Kidney epithelial cell (primary cell): Measurements from ENCODE around the gene ZHX3. TPM values are rescaled to one million over a fixed set of nuclear protein-coding genes. Genes with fewer than 3 reads are reported as not detected.

Source experiments
- DNase-seq: peaks from one replicate; pipeline ENCODE4 v3.0.0-alpha.2; 2010; ENCODE audit warnings: low read depth
- H3K27me3 ChIP-seq: 2 replicates; pipeline ENCODE4 v1.6.0; 2011; ENCODE audit warnings: low read length; ENCODE audit not compliant: control insufficient read depth, insufficient read depth
- H3K36me3 ChIP-seq: 2 replicates; pipeline ENCODE4 v1.5.1; 2011; ENCODE audit warnings: low read length; ENCODE audit not compliant: control insufficient read depth, insufficient read depth
- H3K4me3 ChIP-seq: 2 replicates; pipeline ENCODE4 v1.5.1; 2011; ENCODE audit warnings: low read depth, mild to moderate bottlenecking, control low read depth, low read length
- total RNA-seq: library from RNA; depleted of rRNA; stranded (reverse); fragments of >200 nt; gene quantifications from 2 replicates; pipeline ENCODE4 v1.2.3, GENCODE V29; 2015
- TF ChIP-seq, protein P1 (sequence below): IDR thresholded peaks from 2 replicates; pipeline ENCODE4 v1.5.1; 2011; ENCODE audit warnings: mild to moderate bottlenecking, moderate library complexity, low read length, control low read depth, inconsistent platforms; ENCODE audit not compliant: insufficient read depth, poor library complexity, severe bottlenecking

The ZHX3 gene
- total RNA-seq, 1 donor from 2014 or later: 7.6 TPM

DNA sequence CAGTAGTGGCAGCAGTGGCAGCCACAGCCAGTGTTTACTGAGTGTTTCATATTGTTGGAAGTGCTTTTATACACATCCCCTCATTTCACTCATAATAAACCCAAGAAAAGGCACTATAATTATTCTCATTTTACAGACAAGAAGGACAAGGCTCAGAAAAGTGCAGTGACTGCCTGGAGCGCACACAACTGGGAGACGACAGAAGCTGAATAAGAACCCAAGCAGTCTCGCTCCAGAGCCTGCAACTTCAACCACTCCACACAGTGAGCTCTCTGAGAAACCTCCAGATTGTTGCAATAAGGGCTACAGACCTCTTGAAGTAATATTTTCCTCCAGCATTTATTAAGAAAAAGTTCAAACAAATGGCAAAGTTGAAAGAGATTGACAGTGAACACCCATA lies 103.3 kb downstream of the ZHX3 start:
- no peaks in the 10 kb centered on the region for H3K27me3 ChIP-seq
- H3K36me3 ChIP-seq: no peaks in the 10 kb centered on the region
- TF ChIP-seq, protein P1, sequence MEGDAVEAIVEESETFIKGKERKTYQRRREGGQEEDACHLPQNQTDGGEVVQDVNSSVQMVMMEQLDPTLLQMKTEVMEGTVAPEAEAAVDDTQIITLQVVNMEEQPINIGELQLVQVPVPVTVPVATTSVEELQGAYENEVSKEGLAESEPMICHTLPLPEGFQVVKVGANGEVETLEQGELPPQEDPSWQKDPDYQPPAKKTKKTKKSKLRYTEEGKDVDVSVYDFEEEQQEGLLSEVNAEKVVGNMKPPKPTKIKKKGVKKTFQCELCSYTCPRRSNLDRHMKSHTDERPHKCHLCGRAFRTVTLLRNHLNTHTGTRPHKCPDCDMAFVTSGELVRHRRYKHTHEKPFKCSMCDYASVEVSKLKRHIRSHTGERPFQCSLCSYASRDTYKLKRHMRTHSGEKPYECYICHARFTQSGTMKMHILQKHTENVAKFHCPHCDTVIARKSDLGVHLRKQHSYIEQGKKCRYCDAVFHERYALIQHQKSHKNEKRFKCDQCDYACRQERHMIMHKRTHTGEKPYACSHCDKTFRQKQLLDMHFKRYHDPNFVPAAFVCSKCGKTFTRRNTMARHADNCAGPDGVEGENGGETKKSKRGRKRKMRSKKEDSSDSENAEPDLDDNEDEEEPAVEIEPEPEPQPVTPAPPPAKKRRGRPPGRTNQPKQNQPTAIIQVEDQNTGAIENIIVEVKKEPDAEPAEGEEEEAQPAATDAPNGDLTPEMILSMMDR: no peak
- DNase-seq: no peak
- H3K4me3 ChIP-seq: no peak overlapping the region

DNA sequence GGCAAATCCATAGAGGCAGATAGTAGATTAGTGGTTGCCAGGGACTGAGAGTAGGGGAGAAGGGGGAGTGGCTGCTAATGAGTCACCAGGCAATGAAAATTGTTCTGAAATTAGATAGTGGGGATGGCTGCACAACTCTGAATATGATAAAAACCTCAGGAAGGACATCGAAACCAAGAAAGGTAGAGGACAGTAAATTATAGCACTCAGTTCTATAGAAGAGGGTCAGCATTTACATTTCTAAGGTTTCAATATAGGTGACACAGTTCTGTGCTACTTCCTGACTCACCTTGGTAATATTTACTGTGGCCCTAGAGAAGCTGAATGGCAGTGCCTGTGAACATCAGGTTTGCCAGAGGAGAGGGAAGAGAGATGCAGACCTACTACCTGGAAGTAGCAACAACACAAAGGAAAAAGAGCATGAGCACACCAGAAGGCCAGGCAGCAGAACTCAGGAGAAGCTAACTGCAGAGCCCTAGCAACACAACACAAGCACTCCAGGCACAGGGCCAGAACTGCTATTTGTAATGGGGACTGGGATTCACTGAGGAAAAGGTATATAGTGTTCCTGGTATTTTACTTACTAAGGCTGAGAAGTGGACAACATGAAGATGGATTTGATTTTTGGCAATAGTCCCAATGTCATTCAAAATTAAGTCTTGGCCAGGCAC lies 104.2 kb downstream of the ZHX3 start:
- Histone ChIP-seq H3K27me3 (no peaks in the 10 kb centered on the region), H3K4me3 (no peak overlapping the region), H3K36me3 (no peaks in the 10 kb centered on the region)
- no peak for DNase-seq
- TF ChIP-seq, protein P1: no peak

DNA sequence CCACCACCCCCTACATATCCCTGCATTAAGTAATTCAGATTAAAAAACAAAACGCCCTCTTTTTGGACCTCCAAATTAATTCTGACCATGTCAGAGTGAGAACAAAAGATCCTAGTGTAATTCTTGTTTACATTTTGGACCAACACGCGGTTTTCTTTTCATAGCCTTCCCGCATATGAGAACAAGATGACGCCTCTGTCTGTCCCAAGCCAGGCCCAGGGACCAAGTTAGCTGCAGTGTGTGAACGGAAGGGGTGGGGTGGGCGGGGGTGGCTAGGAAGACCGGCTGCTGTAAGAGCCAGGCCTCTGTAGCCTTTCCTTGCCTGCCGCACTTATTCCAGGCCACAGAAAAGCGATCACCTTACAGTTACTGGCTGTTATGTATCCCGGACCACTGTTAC lies 112.2 kb downstream of the ZHX3 start:
- no peak for DNase-seq
- Histone ChIP-seq H3K27me3 (no peaks in the 10 kb centered on the region), H3K4me3 (no peak overlapping the region), H3K36me3 (peaks cover 4% of the 10 kb centered on the region)
- TF ChIP-seq, protein P1: no peak

DNA sequence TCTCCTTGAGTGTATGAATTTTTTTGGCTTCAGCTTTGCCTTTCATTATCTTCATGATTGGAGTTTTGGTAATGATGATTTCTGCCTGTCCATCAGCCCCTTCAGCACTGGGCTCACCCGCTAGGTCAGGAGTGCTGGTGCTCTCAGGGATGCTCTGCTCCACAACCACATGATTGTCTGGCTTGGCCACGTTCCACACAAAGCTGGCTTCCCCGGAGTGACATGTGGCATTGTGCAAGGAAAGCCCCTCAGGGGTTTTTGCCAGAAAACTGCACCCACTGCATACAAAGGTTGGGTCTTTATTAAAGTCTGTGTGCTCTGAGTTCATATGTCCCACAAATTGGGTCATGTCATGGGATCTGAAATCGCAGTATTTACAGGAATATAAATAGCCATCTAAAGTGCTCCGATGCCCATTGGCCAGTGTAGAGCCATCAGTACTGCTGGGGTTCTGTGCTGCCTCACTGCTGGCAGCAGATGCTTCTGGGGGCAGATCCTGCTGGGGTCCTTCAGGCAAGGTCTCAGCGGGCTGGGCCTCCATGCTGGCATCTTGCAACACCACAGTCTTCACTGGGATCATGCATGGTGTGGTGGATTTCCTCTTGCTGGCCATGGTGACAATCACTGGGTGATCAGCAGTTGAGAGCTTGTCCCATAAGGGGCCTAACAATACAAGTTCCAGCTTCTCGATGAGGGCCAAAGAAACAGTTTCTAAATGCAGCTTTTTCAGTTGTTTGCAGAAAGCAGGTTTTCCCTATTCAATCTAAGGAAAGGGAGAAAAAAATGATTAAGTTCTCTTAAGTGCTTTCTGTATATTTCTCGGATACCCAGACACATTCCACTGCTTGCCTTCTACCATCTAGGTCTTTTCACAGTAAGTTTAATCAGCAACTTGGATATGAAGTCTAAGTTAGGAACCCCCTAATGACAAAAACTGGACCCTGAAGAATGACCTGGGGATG lies 112.9 kb downstream of the ZHX3 start:
- no peak for DNase-seq
- no peaks in the 10 kb centered on the region for H3K27me3 ChIP-seq
- no peak overlapping the region for H3K4me3 ChIP-seq
- peaks cover 4% of the 10 kb centered on the region for H3K36me3 ChIP-seq
- TF ChIP-seq, protein P1: no peak

DNA sequence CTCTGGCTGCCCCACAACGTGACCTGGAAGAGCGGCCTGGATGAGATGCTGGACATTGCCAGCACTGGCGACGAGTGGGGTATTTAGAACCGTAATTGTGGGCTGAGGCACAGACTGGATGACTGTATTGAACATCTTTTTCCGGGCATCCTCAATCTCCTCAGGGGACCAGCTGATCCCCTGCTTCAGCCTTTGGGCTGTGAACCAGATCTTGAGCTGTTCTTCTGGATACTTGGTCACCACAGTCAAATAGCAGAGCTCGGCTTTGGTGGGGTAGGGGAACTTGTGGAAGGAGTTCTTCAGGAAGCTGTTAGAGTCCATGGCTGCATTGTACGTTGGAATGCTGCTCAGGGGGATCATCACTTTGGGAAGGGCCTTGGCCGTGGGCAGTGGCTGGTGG lies 113.9 kb downstream of the ZHX3 start:
- no peak for DNase-seq
- Histone ChIP-seq H3K27me3 (no peaks in the 10 kb centered on the region), H3K4me3 (no peak overlapping the region), H3K36me3 (peaks cover 4% of the 10 kb centered on the region)
- TF ChIP-seq, protein P1: no peak

DNA sequence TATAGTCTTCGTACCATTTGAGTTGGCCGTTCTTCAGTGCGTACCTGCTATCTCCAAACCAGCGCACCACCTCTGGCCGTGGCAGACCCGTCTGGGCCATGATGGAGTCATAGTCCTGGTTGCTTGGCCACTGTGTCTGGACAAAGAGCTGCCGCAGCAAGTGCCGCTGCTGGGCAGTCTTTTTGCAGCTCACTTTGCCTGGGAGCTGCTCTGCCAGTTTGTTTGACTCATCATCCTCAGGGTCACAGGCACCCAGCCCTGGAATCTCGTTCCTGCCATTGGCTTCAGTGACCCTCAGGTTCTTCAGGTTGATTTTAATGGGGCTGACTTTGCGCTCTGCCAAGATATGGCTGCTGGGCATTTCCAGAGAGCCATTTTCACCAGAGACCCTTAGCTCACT lies 115.1 kb downstream of the ZHX3 start:
- Histone ChIP-seq H3K4me3 (no peak overlapping the region), H3K36me3 (peaks cover 4% of the 10 kb centered on the region), H3K27me3 (no peaks in the 10 kb centered on the region)
- TF ChIP-seq, protein P1: no peak
- DNase-seq: no peak
